Keratinocyte (primary cell): ENCODE results near the gene PLXNB3. TPM values are rescaled to one million over a fixed set of nuclear protein-coding genes. Genes with fewer than 3 reads are reported as not detected.

Experiments
- DNase-seq: peaks from one replicate; pipeline ENCODE4 v3.0.0-alpha.2; 2011; ENCODE audit warnings: low read depth, missing footprints, low spot score
- FAIRE-seq: peaks from 2 replicates; lab custom pipeline; 2011; peaks lifted over from hg19 to GRCh38; lab: Jason Lieb, UNC
- H2AFZ ChIP-seq: 2 replicates; pipeline ENCODE4 v1.6.0; 2012; ENCODE audit warnings: low read length, control low read depth, inconsistent platforms; ENCODE audit not compliant: control insufficient read depth
- H3K27ac ChIP-seq: 2 replicates; pipeline ENCODE4 v1.5.1; 2011; ENCODE audit warnings: low read length; ENCODE audit not compliant: control insufficient read depth, insufficient read depth
- H3K27me3 ChIP-seq: 3 replicates; pipeline ENCODE4 v1.6.0; 2011; ENCODE audit warnings: low read length; ENCODE audit not compliant: control insufficient read depth, insufficient read depth; ENCODE audit errors: extremely low read depth
- H3K36me3 ChIP-seq, 2 experiments: 2 replicates in 1 of 2; 3 replicates in 1 of 2; pipeline ENCODE4 v1.5.1; 2011; ENCODE audit warnings: low read length in 2 of 2, mild to moderate bottlenecking in 1 of 2; ENCODE audit not compliant: control insufficient read depth in 2 of 2, insufficient read depth in 2 of 2; ENCODE audit errors: extremely low read depth in 1 of 2
- H3K4me1 ChIP-seq: 3 replicates; pipeline ENCODE4 v1.5.1; 2011; ENCODE audit warnings: low read length; ENCODE audit not compliant: control insufficient read depth, insufficient read depth; ENCODE audit errors: extremely low read depth
- H3K4me2 ChIP-seq: 3 replicates; pipeline ENCODE4 v1.6.0; 2011; ENCODE audit warnings: low read depth, low read length; ENCODE audit not compliant: control insufficient read depth, insufficient read depth; ENCODE audit errors: extremely low read depth
- H3K4me3 ChIP-seq, 3 experiments: fragments of 200-600 bp in 1 of 3; sonication (generic) in 1 of 3; 2 replicates in 2 of 3; 3 replicates in 1 of 3; pipeline ENCODE4 v1.5.1; 2011 to 2016; ENCODE audit warnings: low read length in 3 of 3, mild to moderate bottlenecking in 3 of 3, control low read depth in 2 of 3, inconsistent platforms in 1 of 3, low read depth in 1 of 3, mixed read lengths in 1 of 3, mixed run types in 1 of 3, moderate library complexity in 1 of 3; ENCODE audit not compliant: control insufficient read depth in 2 of 3, insufficient read depth in 2 of 3; ENCODE audit errors: extremely low read depth in 1 of 3
- H3K79me2 ChIP-seq: 2 replicates; pipeline ENCODE4 v1.6.0; 2012; ENCODE audit warnings: low read length; ENCODE audit not compliant: control insufficient read depth, insufficient read depth
- H3K9ac ChIP-seq: 3 replicates; pipeline ENCODE4 v1.6.0; 2011; ENCODE audit warnings: low read length; ENCODE audit not compliant: control insufficient read depth, insufficient read depth; ENCODE audit errors: extremely low read depth
- H3K9me1 ChIP-seq: 3 replicates; pipeline ENCODE4 v1.6.0; 2011; ENCODE audit warnings: low read length; ENCODE audit not compliant: control insufficient read depth, insufficient read depth; ENCODE audit errors: extremely low read depth
- H3K9me3 ChIP-seq: 2 replicates; pipeline ENCODE4 v1.5.1; 2012; ENCODE audit warnings: low read depth, low read length; ENCODE audit not compliant: control insufficient read depth
- H4K20me1 ChIP-seq: 3 replicates; pipeline ENCODE4 v1.6.0; 2011; ENCODE audit warnings: low read length; ENCODE audit not compliant: control insufficient read depth, insufficient read depth; ENCODE audit errors: extremely low read depth
- EZH2 ChIP-seq: IDR thresholded peaks from one replicate; pipeline ENCODE4 v1.6.1; 2012; ENCODE audit warnings: inconsistent platforms, mild to moderate bottlenecking, low read length, moderate library complexity
- dilution Hi-C: fragments of 300-500 bp; cut with MboI; formaldehyde crosslinking; loops from one replicate; pipeline ENCODE4 v1.7.0; 2020; ENCODE audit warnings: low sequenced_read_pairs; ENCODE audit not compliant: extremely low pct_ligation_motif_present
- polyA plus RNA-seq, 5 experiments: library from polyadenylated mRNA; depleted of rRNA in 3 of 5; stranded (reverse) in 3 of 5; stranded (forward) in 1 of 5; unstranded in 1 of 5; fragments of >200 nt; gene quantifications; 1 replicate in 1 of 5; 2 replicates in 3 of 5; 3 replicates in 1 of 5; pipeline versions ENCODE4 v1.2.1 to v1.2.3, GENCODE V29; 2011 to 2012; ENCODE audit warnings: missing spikeins in 2 of 5, low read depth in 1 of 5, low replicate concordance in 1 of 5
- TF ChIP-seq, protein P1 (sequence below), 3 experiments: IDR thresholded peaks in 1 of 3; conservative IDR thresholded peaks in 1 of 3; optimal IDR thresholded peaks in 1 of 3; 2 replicates in 2 of 3; 3 replicates in 1 of 3; pipeline versions ENCODE3 to v1.5.1; 2011; ENCODE audit warnings: low read length in 3 of 3, mild to moderate bottlenecking in 3 of 3, moderate library complexity in 2 of 3, control low read depth in 1 of 3, inconsistent platforms in 1 of 3; ENCODE audit not compliant: insufficient read depth in 2 of 3; ENCODE audit errors: extremely low read depth in 1 of 3

The PLXNB3 gene
- polyA plus RNA-seq, 1 donor (not counting 4 experiments of a cell fraction or from before 2014, with no cell fraction given) = 7.2 TPM

DNA sequence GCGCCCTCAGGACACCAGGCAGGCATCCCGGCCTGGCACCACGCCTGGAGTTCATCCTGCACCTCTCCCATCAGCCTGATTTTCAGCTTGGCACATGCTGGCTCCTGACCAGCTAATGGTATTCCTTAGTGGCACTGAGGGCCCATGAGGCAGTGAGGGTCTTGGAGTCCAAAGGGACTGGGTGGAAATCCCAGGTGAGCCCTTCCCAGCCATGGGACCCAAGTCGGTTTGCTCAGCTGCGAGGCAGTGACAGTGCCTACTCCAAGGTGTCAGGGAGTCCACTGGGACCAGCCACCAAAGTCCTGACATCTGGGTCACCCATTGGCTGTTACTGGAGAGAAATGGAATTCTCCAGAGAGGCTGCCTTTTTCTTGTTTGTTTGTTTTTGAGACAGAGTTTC, 35.3 kb downstream of the PLXNB3 start:
- peaks cover 5 to 9% of the 10 kb centered on the region in 2 experiments for H3K36me3 ChIP-seq
- dilution Hi-C loops = no loop called here
- FAIRE-seq = no peak

DNA sequence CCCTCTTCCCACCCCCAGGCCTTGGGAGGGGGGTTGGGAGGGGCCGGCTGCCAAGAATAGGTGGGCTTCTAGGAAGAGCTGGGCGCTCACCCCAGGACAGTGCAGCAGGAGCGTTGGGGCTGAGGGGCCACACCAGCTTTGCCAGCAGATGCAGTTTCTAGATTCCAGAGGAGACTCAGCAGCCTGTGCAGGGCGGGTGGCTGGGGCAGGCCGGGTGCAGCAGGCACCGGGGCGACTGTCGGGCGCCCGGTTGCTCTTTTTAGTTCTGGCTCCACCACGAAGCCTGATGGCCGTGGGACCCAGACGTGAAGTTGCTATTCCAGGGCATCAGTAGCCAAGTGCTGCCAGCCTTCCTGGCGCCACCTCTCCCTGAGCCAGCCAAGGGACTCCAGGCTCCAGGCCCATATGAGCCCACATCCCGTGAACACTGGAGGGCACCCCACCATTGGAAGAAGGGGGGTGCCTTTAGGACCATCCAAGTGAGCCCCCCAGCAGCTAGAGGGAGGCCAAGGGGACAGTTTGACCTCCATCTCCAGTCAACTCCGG, 36.2 kb downstream of the PLXNB3 start:
- peaks cover 20% of the 10 kb centered on the region for H3K79me2 ChIP-seq
- H3K36me3 ChIP-seq = peaks cover 5 to 9% of the 10 kb centered on the region in 2 experiments
- no peak overlapping the region for H3K27ac ChIP-seq
- no peak for TF ChIP-seq EZH2
- TF ChIP-seq, protein P1, sequence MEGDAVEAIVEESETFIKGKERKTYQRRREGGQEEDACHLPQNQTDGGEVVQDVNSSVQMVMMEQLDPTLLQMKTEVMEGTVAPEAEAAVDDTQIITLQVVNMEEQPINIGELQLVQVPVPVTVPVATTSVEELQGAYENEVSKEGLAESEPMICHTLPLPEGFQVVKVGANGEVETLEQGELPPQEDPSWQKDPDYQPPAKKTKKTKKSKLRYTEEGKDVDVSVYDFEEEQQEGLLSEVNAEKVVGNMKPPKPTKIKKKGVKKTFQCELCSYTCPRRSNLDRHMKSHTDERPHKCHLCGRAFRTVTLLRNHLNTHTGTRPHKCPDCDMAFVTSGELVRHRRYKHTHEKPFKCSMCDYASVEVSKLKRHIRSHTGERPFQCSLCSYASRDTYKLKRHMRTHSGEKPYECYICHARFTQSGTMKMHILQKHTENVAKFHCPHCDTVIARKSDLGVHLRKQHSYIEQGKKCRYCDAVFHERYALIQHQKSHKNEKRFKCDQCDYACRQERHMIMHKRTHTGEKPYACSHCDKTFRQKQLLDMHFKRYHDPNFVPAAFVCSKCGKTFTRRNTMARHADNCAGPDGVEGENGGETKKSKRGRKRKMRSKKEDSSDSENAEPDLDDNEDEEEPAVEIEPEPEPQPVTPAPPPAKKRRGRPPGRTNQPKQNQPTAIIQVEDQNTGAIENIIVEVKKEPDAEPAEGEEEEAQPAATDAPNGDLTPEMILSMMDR (optimal IDR thresholded peaks at IDR 0.05 in 1 of 3, IDR thresholded peaks at IDR 0.05 in 1 of 3, conservative IDR thresholded peaks at IDR 0.05 in 1 of 3; ENCODE audit: extremely low read depth in 1 of 3, insufficient read depth in 2 of 3, low read length in 3 of 3) = no peak
- H3K4me3 ChIP-seq = no peak overlapping the region
- H2AFZ ChIP-seq = no peak overlapping the region
- no peak for FAIRE-seq
- no peaks in the 10 kb centered on the region for H3K9me3 ChIP-seq
- H3K9me1 ChIP-seq = no peaks in the 10 kb centered on the region
- no peaks in the 10 kb centered on the region for H3K27me3 ChIP-seq
- H3K4me1 ChIP-seq = no peaks in the 10 kb centered on the region
- no peak for DNase-seq
- no peak overlapping the region for H3K9ac ChIP-seq
- dilution Hi-C loops = no loop called here
- no peaks in the 10 kb centered on the region for H4K20me1 ChIP-seq
- H3K4me2 ChIP-seq = no peak overlapping the region

More for the DNA sequence above, 35.3 kb downstream of the PLXNB3 start:
- no peak for DNase-seq
- Histone ChIP-seq H2AFZ (no peak overlapping the region), H3K4me3 (no peak overlapping the region), H3K79me2 (peaks cover 26% of the 10 kb centered on the region), H3K27ac (no peak overlapping the region), H3K9me1 (no peaks in the 10 kb centered on the region), H4K20me1 (no peaks in the 10 kb centered on the region), H3K9ac (no peak overlapping the region), H3K4me2 (no peak overlapping the region), H3K9me3 (no peaks in the 10 kb centered on the region), H3K4me1 (no peaks in the 10 kb centered on the region), H3K27me3 (no peaks in the 10 kb centered on the region)
- no peak for TF ChIP-seq EZH2
- TF ChIP-seq, protein P1 (optimal IDR thresholded peaks at IDR 0.05 in 1 of 3, IDR thresholded peaks at IDR 0.05 in 1 of 3, conservative IDR thresholded peaks at IDR 0.05 in 1 of 3; ENCODE audit: extremely low read depth in 1 of 3, insufficient read depth in 2 of 3, low read length in 3 of 3) = no peak
